Measurements from ENCODE around the gene PHOX2B.

DNA sequence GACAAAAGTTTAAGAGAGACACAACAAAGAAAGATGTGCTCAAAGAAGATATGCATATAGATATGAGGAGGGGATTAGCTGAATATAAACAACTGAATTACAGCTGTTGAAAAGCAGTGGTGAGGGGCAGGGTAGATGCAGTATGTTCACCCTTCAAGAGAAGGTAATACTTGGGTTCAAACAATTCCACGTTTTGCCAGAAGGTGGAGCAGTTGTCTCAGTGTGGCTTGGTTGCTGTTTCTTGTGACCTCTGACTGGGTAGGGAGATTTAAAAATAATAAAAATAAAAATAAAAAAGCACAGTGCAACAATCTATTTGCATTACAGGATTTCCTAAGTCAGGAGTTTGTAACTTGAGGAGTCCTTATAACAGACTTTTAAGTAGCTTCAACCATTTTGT, 23.3 kb downstream of the PHOX2B start:
- TF ChIP-seq, protein P1, sequence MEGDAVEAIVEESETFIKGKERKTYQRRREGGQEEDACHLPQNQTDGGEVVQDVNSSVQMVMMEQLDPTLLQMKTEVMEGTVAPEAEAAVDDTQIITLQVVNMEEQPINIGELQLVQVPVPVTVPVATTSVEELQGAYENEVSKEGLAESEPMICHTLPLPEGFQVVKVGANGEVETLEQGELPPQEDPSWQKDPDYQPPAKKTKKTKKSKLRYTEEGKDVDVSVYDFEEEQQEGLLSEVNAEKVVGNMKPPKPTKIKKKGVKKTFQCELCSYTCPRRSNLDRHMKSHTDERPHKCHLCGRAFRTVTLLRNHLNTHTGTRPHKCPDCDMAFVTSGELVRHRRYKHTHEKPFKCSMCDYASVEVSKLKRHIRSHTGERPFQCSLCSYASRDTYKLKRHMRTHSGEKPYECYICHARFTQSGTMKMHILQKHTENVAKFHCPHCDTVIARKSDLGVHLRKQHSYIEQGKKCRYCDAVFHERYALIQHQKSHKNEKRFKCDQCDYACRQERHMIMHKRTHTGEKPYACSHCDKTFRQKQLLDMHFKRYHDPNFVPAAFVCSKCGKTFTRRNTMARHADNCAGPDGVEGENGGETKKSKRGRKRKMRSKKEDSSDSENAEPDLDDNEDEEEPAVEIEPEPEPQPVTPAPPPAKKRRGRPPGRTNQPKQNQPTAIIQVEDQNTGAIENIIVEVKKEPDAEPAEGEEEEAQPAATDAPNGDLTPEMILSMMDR (IDR thresholded peaks at IDR 0.05; ENCODE audit: borderline replicate concordance, extremely low read depth, low read length, poor library complexity, severe bottlenecking) = peak; percentile 44
- TF ChIP-seq EZH2 (IDR thresholded peaks at IDR 0.05; ENCODE audit: borderline replicate concordance, low read depth, low read length, severe bottlenecking) = no peak

Measured in DND-41 (cell line).